HG03457 (cell line): ENCODE measurements around the gene ST6GALNAC4.

Source experiments
- ATAC-seq: cut with Tn5 transposase; IDR thresholded peaks from one replicate; pipeline ENCODE4 v1.9.1; 2021; ENCODE audit warnings: moderate number of reproducible peaks; ENCODE audit not compliant: unreplicated experiment

Gene ST6GALNAC4

GRCh38 chr9:127947841-127948710 lies 31.2 kb upstream of the ST6GALNAC4 start:
- ATAC-seq: no peak

DNA sequence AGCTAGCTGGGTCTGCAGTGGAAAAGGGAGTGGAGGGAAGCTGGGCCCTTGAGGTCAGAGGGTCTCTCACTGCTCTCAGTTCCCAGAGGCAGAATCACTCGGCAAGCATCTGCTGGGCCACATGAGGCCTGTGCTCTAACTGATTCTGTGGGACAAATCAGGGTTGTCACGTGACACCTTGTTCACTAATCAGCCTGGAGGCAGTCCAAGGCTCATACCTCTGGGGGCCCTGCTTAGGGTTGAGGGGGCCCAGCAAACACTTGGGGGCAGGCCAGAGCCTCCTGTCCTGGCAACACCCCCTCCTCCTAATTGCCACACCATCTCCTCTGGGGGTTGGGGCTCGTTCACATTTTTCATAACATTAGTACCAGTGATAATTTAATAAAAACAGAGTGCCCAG lies 29.9 kb upstream of the ST6GALNAC4 start:
- ATAC-seq: no peak

- no peak for ATAC-seq
Observed at GRCh38 chr9:127945942-127946341, 29.1 kb upstream of the ST6GALNAC4 start.

- no peak for ATAC-seq
Observed at GRCh38 chr9:127945338-127945737, 28.5 kb upstream of the ST6GALNAC4 start.

GRCh38 chr9:127944586-127945218 lies 27.9 kb upstream of the ST6GALNAC4 start:
- no peak for ATAC-seq

DNA sequence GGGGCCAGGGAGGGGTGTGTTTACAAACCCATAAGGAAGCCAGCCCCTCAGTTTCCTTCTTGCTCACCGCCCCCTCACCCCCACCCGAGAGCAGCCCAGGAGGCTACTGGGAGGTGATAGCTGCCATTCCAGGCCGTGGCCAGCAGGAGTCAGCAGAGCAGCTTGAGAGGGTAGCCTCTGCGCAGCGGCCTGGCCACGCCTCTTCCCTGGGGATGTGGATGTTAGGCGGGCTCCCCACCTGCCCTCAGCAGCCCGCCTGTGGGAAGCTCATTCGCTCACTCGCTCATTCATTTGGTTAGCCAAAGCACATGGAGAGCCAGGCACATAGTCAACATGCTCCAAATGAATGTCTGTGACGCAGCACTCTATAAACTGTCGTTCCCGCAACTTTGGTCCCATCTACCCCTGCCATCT lies 26.9 kb upstream of the ST6GALNAC4 start:
- ATAC-seq: no peak

DNA sequence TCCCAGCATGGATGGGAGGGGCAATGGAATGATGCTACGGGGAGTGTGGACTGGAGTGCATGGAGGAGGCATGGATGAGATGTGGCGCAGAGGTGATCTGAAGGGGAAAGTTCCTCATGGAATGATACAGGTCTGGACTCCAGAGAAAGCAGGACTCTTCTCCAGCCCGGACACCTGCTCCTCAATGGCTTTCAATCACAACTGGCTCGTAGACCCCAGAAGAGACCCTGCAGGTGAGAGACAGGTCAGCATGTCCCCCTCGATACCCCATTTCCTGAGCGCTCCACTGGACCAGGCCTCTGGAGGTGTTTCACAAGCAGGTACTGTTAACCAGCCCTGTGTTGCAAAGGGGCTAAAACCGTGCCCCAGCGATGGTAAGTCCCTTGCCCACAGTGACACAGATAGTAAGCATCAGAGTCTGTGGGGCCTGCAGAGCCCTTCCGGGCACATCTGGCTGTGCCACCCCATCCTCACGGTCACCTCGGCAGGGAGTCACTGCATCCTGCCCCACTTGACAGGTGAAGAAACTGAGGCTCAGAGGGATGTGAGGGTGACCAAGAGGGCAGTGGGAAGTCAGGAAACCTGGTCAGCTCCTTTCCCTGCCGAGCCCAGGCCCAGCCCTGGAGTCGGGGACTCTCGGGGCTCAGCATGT lies 26.3 kb upstream of the ST6GALNAC4 start:
- no peak for ATAC-seq

GRCh38 chr9:127942216-127943010 lies 25.6 kb upstream of the ST6GALNAC4 start:
- ATAC-seq: no peak

GRCh38 chr9:127941961-127942215 lies 25.0 kb upstream of the ST6GALNAC4 start:
- ATAC-seq: no peak

GRCh38 chr9:127941062-127941960 lies 24.5 kb upstream of the ST6GALNAC4 start:
- no peak for ATAC-seq

GRCh38 chr9:127940593-127940992 lies 23.8 kb upstream of the ST6GALNAC4 start:
- ATAC-seq: no peak

- no peak for ATAC-seq
Observed at GRCh38 chr9:127938298-127938690, 21.5 kb upstream of the ST6GALNAC4 start.

GRCh38 chr9:127937388-127938297 lies 20.8 kb upstream of the ST6GALNAC4 start, which contains the start of gene DPM2:
DPM2 (minus strand) TSS chr9:127937854; CDS start chr9:127937820, 34 bp downstream.
- ATAC-seq: peak; percentile 64

DNA sequence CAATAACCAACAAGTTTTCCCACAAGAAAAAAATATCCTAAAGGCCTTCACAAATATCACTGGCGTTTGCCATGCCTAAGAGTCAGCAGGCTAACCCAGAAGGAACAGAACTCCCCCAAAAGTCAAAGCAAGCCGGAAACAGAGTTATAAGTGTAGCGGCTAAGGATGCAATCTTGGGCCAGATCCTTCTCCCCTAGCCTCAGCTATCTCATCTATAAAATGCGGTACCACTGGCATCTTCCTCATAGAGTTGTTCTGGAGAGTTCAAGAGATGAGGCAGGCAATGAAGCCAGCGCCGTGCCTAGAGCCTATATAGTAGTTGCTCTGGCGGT lies 20.2 kb upstream of the ST6GALNAC4 start:
- ATAC-seq: no peak

- no peak for ATAC-seq
Observed at GRCh38 chr9:127936347-127936852, 19.6 kb upstream of the ST6GALNAC4 start.

DNA sequence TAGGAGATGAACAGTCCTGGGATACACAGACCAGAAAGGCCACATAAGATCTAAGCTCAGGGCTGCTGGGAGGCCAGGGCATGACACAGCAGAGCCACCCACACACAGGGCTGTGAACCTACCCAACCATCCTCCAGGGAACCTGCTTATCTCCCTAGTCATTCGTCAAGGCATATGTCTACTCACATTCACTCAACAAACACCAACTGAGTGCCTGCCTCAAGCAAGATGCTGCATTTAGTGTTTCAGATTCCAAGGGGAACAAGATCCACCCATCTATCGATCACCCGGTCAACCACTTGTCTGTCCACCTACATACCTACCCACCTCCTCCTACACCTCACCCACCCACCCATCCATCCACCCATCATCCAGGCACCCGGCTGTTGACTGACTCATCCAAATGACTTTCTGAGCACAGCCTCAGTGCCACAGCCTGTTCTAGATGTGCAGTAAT lies 19.0 kb upstream of the ST6GALNAC4 start:
- ATAC-seq: no peak

- ATAC-seq: no peak
Observed at GRCh38 chr9:127934986-127935385, 18.1 kb upstream of the ST6GALNAC4 start.

DNA sequence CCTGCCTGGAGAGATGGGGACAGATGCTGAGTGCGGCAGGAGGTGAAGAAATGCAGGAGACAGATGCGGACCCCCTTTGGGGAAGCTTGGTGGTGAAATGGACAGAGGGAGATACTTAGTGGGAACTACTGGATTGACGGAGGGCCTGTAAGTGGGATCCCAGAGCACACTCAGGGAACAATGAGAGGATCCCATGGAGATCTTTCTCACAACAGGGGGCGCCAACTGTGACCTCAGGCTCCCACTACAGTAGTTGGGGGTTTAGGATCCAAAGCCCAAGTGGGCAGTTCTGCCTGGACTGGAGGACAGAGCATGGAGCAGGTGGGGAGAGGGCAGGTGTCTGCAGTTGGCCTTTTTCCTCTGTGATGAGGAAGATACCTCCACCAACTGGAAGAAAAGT lies 17.4 kb upstream of the ST6GALNAC4 start:
- ATAC-seq: no peak
